Measurements from ENCODE around the gene MEIOSIN. TPM values are rescaled to one million over a fixed set of nuclear protein-coding genes. Genes with fewer than 3 reads are reported as not detected.

Gene MEIOSIN
- total RNA-seq, 1 donor from 2014 or later, result not detected

- no peak for TF ChIP-seq CTCF (IDR thresholded peaks at IDR 0.05; ENCODE audit: unreplicated experiment)
- peaks cover 17% of the 10 kb centered on the region for H3K36me3 Mint-ChIP-seq (ENCODE audit: insufficient read depth)
- peaks cover 12% of the 10 kb centered on the region for H3K4me1 Mint-ChIP-seq (ENCODE audit: low read depth)
- no peaks in the 10 kb centered on the region for H3K27me3 Mint-ChIP-seq
- H3K4me3 Mint-ChIP-seq (ENCODE audit: low read depth), result no peak overlapping the region
- no peaks in the 10 kb centered on the region for H3K9me3 Mint-ChIP-seq (ENCODE audit: low read depth)
- DNase-seq (ENCODE audit: low spot score, unreplicated experiment), result no peak
- H3K27ac Mint-ChIP-seq, result no peak overlapping the region
Observed at GRCh38 chr19:45780448-45781213, 47.4 kb downstream of the MEIOSIN start.

- H3K27ac Mint-ChIP-seq, result no peak overlapping the region
- H3K9me3 Mint-ChIP-seq (ENCODE audit: low read depth), result no peaks in the 10 kb centered on the region
- TF ChIP-seq CTCF (IDR thresholded peaks at IDR 0.05; ENCODE audit: unreplicated experiment), result no peak
- no peak overlapping the region for H3K4me3 Mint-ChIP-seq (ENCODE audit: low read depth)
- no peak for DNase-seq (ENCODE audit: low spot score, unreplicated experiment)
- H3K4me1 Mint-ChIP-seq (ENCODE audit: low read depth), result peaks cover 12% of the 10 kb centered on the region
- H3K36me3 Mint-ChIP-seq (ENCODE audit: insufficient read depth), result peaks cover 20% of the 10 kb centered on the region
- H3K27me3 Mint-ChIP-seq, result no peaks in the 10 kb centered on the region
Observed at GRCh38 chr19:45781214-45782161, 48.2 kb downstream of the MEIOSIN start.

- no peaks in the 10 kb centered on the region for H3K27me3 Mint-ChIP-seq
- H3K36me3 Mint-ChIP-seq (ENCODE audit: insufficient read depth), result peaks cover 14% of the 10 kb centered on the region
- no peaks in the 10 kb centered on the region for H3K9me3 Mint-ChIP-seq (ENCODE audit: low read depth)
- H3K27ac Mint-ChIP-seq, result no peak within 1 kb of the TSS
- no peak within 1 kb of the TSS for H3K4me3 Mint-ChIP-seq (ENCODE audit: low read depth)
- no peak for DNase-seq (ENCODE audit: low spot score, unreplicated experiment)
- no peak for TF ChIP-seq CTCF (IDR thresholded peaks at IDR 0.05; ENCODE audit: unreplicated experiment)
- peaks cover 12% of the 10 kb centered on the region for H3K4me1 Mint-ChIP-seq (ENCODE audit: low read depth)
Observed at GRCh38 chr19:45782162-45782691, 49.0 kb downstream of the MEIOSIN start, which contains the start of gene DMPK. DMPK (minus strand) TSS chr19:45782490; CDS start chr19:45782352, 138 bp downstream.

GRCh38 chr19:45782820-45783785, 49.9 kb downstream of the MEIOSIN start:
- no peak for DNase-seq (ENCODE audit: low spot score, unreplicated experiment)
- H3K36me3 Mint-ChIP-seq (ENCODE audit: insufficient read depth), result peaks cover 17% of the 10 kb centered on the region
- H3K4me3 Mint-ChIP-seq (ENCODE audit: low read depth), result no peak overlapping the region
- H3K27ac Mint-ChIP-seq, result no peak overlapping the region
- H3K9me3 Mint-ChIP-seq (ENCODE audit: low read depth), result no peaks in the 10 kb centered on the region
- TF ChIP-seq CTCF (IDR thresholded peaks at IDR 0.05; ENCODE audit: unreplicated experiment), result no peak
- no peaks in the 10 kb centered on the region for H3K27me3 Mint-ChIP-seq
- H3K4me1 Mint-ChIP-seq (ENCODE audit: low read depth), result peaks cover 12% of the 10 kb centered on the region
